ENCODE results near the gene RABGAP1L. TPM values are rescaled to one million over a fixed set of nuclear protein-coding genes. Genes with fewer than 3 reads are reported as not detected.

RABGAP1L gene
- total RNA-seq, 4 donors from 2014 or later = 38.8 to 54.7 (median 50.5) TPM

GRCh38 chr1:174998569-174999215 lies 839.4 kb downstream of the RABGAP1L start:
- intact Hi-C loops (cut with DNase I; ENCODE audit: low total_unique reads) = no loop called here
- TF ChIP-seq POLR2A (IDR thresholded peaks at IDR 0.05) = no peak
- peak in 1 of 3 donors; percentile 40 for TF ChIP-seq CTCF (IDR thresholded peaks at IDR 0.05)
- H3K4me3 ChIP-seq (ENCODE audit: low read depth, poor library complexity, severe bottlenecking) = peak overlapping the region; percentile 19
- 7 to 8% methylated on average over 19 of the region's 19 CpGs for WGBS, 2 donors
- DNase-seq (ENCODE audit: low spot score in 2 of 2) = peak in 1 of 2 donors; percentile 30

GRCh38 chr1:174999216-174999935 lies 840.1 kb downstream of the RABGAP1L start:
- no peak for TF ChIP-seq CTCF (IDR thresholded peaks at IDR 0.05)
- peak in 1 of 2 donors; percentile 95 for TF ChIP-seq POLR2A (IDR thresholded peaks at IDR 0.05)
- peak overlapping the region; percentile 19 for H3K4me3 ChIP-seq (ENCODE audit: low read depth, poor library complexity, severe bottlenecking)
- intact Hi-C loops (cut with DNase I; ENCODE audit: low total_unique reads) = no loop called here
- WGBS, 2 donors = 1% methylated on average over 58 of the region's 58 CpGs
- DNase-seq (ENCODE audit: low spot score in 2 of 2) = peak; percentile 99

- intact Hi-C loops (cut with DNase I; ENCODE audit: low total_unique reads) = no loop called here
- TF ChIP-seq CTCF (IDR thresholded peaks at IDR 0.05) (no peak), POLR2A (IDR thresholded peaks at IDR 0.05) (no peak)
- H3K4me3 ChIP-seq (ENCODE audit: low read depth, poor library complexity, severe bottlenecking) = peak within 1 kb of the TSS; percentile 91
- WGBS, 2 donors = 0 to 2% methylated on average over 38 to 68 of the region's 71 CpGs
- DNase-seq (ENCODE audit: low spot score in 2 of 2) = peak in 1 of 2 donors; percentile 90
Measured at GRCh38 chr1:174999936-175000696, 840.8 kb downstream of the RABGAP1L start, which contains the start of gene CACYBP. Gene CACYBP, plus strand, starts transcription at chr1:174999947. Its CDS starts 234 bp downstream, at chr1:175000181.

GRCh38 chr1:175000697-175001187 lies 841.4 kb downstream of the RABGAP1L start:
- intact Hi-C loops (cut with DNase I; ENCODE audit: low total_unique reads) = no loop called here
- DNase-seq (ENCODE audit: low spot score in 2 of 2) = no peak
- TF ChIP-seq POLR2A (IDR thresholded peaks at IDR 0.05) = no peak
- no peak for TF ChIP-seq CTCF (IDR thresholded peaks at IDR 0.05)
- H3K4me3 ChIP-seq (ENCODE audit: low read depth, poor library complexity, severe bottlenecking) = peak overlapping the region; percentile 91
- 3 to 4% methylated on average over 5 of the region's 5 CpGs for WGBS, 2 donors

GRCh38 chr1:175002910-175003517 lies 843.7 kb downstream of the RABGAP1L start:
- no peak overlapping the region for H3K4me3 ChIP-seq (ENCODE audit: low read depth, poor library complexity, severe bottlenecking)
- WGBS, 2 donors = 69 to 80% methylated on average over 17 of the region's 17 CpGs
- intact Hi-C loops (cut with DNase I; ENCODE audit: low total_unique reads) = no loop called here
- no peak for TF ChIP-seq CTCF (IDR thresholded peaks at IDR 0.05)
- TF ChIP-seq POLR2A (IDR thresholded peaks at IDR 0.05) = no peak
- no peak for DNase-seq (ENCODE audit: low spot score in 2 of 2)

Data from lower leg skin (tissue), 4 donors.